Keratinocyte (primary cell): ENCODE results near the gene MYO10. TPM values are rescaled to one million over a fixed set of nuclear protein-coding genes. Genes with fewer than 3 reads are reported as not detected.

Source experiments
- DNase-seq: peaks from one replicate; pipeline ENCODE4 v3.0.0-alpha.2; 2011; ENCODE audit warnings: low read depth, missing footprints, low spot score
- FAIRE-seq: peaks from 2 replicates; lab custom pipeline; 2011; peaks lifted over from hg19 to GRCh38; lab: Jason Lieb, UNC
- H2AFZ ChIP-seq: 2 replicates; pipeline ENCODE4 v1.6.0; 2012; ENCODE audit warnings: low read length, control low read depth, inconsistent platforms; ENCODE audit not compliant: control insufficient read depth
- H3K27ac ChIP-seq: 2 replicates; pipeline ENCODE4 v1.5.1; 2011; ENCODE audit warnings: low read length; ENCODE audit not compliant: control insufficient read depth, insufficient read depth
- H3K27me3 ChIP-seq: 3 replicates; pipeline ENCODE4 v1.6.0; 2011; ENCODE audit warnings: low read length; ENCODE audit not compliant: control insufficient read depth, insufficient read depth; ENCODE audit errors: extremely low read depth
- H3K36me3 ChIP-seq, 2 experiments: 2 replicates in 1 of 2; 3 replicates in 1 of 2; pipeline ENCODE4 v1.5.1; 2011; ENCODE audit warnings: low read length in 2 of 2, mild to moderate bottlenecking in 1 of 2; ENCODE audit not compliant: control insufficient read depth in 2 of 2, insufficient read depth in 2 of 2; ENCODE audit errors: extremely low read depth in 1 of 2
- H3K4me1 ChIP-seq: 3 replicates; pipeline ENCODE4 v1.5.1; 2011; ENCODE audit warnings: low read length; ENCODE audit not compliant: control insufficient read depth, insufficient read depth; ENCODE audit errors: extremely low read depth
- H3K4me2 ChIP-seq: 3 replicates; pipeline ENCODE4 v1.6.0; 2011; ENCODE audit warnings: low read depth, low read length; ENCODE audit not compliant: control insufficient read depth, insufficient read depth; ENCODE audit errors: extremely low read depth
- H3K4me3 ChIP-seq, 3 experiments: fragments of 200-600 bp in 1 of 3; sonication (generic) in 1 of 3; 2 replicates in 2 of 3; 3 replicates in 1 of 3; pipeline ENCODE4 v1.5.1; 2011 to 2016; ENCODE audit warnings: low read length in 3 of 3, mild to moderate bottlenecking in 3 of 3, control low read depth in 2 of 3, inconsistent platforms in 1 of 3, low read depth in 1 of 3, mixed read lengths in 1 of 3, mixed run types in 1 of 3, moderate library complexity in 1 of 3; ENCODE audit not compliant: control insufficient read depth in 2 of 3, insufficient read depth in 2 of 3; ENCODE audit errors: extremely low read depth in 1 of 3
- H3K79me2 ChIP-seq: 2 replicates; pipeline ENCODE4 v1.6.0; 2012; ENCODE audit warnings: low read length; ENCODE audit not compliant: control insufficient read depth, insufficient read depth
- H3K9ac ChIP-seq: 3 replicates; pipeline ENCODE4 v1.6.0; 2011; ENCODE audit warnings: low read length; ENCODE audit not compliant: control insufficient read depth, insufficient read depth; ENCODE audit errors: extremely low read depth
- H3K9me1 ChIP-seq: 3 replicates; pipeline ENCODE4 v1.6.0; 2011; ENCODE audit warnings: low read length; ENCODE audit not compliant: control insufficient read depth, insufficient read depth; ENCODE audit errors: extremely low read depth
- H3K9me3 ChIP-seq: 2 replicates; pipeline ENCODE4 v1.5.1; 2012; ENCODE audit warnings: low read depth, low read length; ENCODE audit not compliant: control insufficient read depth
- H4K20me1 ChIP-seq: 3 replicates; pipeline ENCODE4 v1.6.0; 2011; ENCODE audit warnings: low read length; ENCODE audit not compliant: control insufficient read depth, insufficient read depth; ENCODE audit errors: extremely low read depth
- EZH2 ChIP-seq: IDR thresholded peaks from one replicate; pipeline ENCODE4 v1.6.1; 2012; ENCODE audit warnings: inconsistent platforms, mild to moderate bottlenecking, low read length, moderate library complexity
- dilution Hi-C: fragments of 300-500 bp; cut with MboI; formaldehyde crosslinking; loops from one replicate; pipeline ENCODE4 v1.7.0; 2020; ENCODE audit warnings: low sequenced_read_pairs; ENCODE audit not compliant: extremely low pct_ligation_motif_present
- polyA plus RNA-seq, 5 experiments: library from polyadenylated mRNA; depleted of rRNA in 3 of 5; stranded (reverse) in 3 of 5; stranded (forward) in 1 of 5; unstranded in 1 of 5; fragments of >200 nt; gene quantifications; 1 replicate in 1 of 5; 2 replicates in 3 of 5; 3 replicates in 1 of 5; pipeline versions ENCODE4 v1.2.1 to v1.2.3, GENCODE V29; 2011 to 2012; ENCODE audit warnings: missing spikeins in 2 of 5, low read depth in 1 of 5, low replicate concordance in 1 of 5
- TF ChIP-seq, protein P1 (sequence below), 3 experiments: IDR thresholded peaks in 1 of 3; conservative IDR thresholded peaks in 1 of 3; optimal IDR thresholded peaks in 1 of 3; 2 replicates in 2 of 3; 3 replicates in 1 of 3; pipeline versions ENCODE3 to v1.5.1; 2011; ENCODE audit warnings: low read length in 3 of 3, mild to moderate bottlenecking in 3 of 3, moderate library complexity in 2 of 3, control low read depth in 1 of 3, inconsistent platforms in 1 of 3; ENCODE audit not compliant: insufficient read depth in 2 of 3; ENCODE audit errors: extremely low read depth in 1 of 3

Gene MYO10
- polyA plus RNA-seq, 1 donor (not counting 4 experiments of a cell fraction or from before 2014, with no cell fraction given): 22.0 TPM

- H3K27me3 ChIP-seq: no peaks in the 10 kb centered on the region
- TF ChIP-seq, protein P1, sequence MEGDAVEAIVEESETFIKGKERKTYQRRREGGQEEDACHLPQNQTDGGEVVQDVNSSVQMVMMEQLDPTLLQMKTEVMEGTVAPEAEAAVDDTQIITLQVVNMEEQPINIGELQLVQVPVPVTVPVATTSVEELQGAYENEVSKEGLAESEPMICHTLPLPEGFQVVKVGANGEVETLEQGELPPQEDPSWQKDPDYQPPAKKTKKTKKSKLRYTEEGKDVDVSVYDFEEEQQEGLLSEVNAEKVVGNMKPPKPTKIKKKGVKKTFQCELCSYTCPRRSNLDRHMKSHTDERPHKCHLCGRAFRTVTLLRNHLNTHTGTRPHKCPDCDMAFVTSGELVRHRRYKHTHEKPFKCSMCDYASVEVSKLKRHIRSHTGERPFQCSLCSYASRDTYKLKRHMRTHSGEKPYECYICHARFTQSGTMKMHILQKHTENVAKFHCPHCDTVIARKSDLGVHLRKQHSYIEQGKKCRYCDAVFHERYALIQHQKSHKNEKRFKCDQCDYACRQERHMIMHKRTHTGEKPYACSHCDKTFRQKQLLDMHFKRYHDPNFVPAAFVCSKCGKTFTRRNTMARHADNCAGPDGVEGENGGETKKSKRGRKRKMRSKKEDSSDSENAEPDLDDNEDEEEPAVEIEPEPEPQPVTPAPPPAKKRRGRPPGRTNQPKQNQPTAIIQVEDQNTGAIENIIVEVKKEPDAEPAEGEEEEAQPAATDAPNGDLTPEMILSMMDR (optimal IDR thresholded peaks at IDR 0.05 in 1 of 3, IDR thresholded peaks at IDR 0.05 in 1 of 3, conservative IDR thresholded peaks at IDR 0.05 in 1 of 3; ENCODE audit: extremely low read depth in 1 of 3, insufficient read depth in 2 of 3, low read length in 3 of 3): no peak
- TF ChIP-seq EZH2: no peak
- no peak overlapping the region for H3K27ac ChIP-seq
These were observed 144.0 kb downstream of the MYO10 start for GRCh38 chr5:16791904-16792597.

GRCh38 chr5:16791036-16791705 lies 144.9 kb downstream of the MYO10 start:
- no peak for FAIRE-seq
- Histone ChIP-seq H2AFZ (no peak overlapping the region), H3K9me1 (no peaks in the 10 kb centered on the region), H3K27me3 (no peaks in the 10 kb centered on the region), H3K36me3 (peaks cover 6 to 15% of the 10 kb centered on the region in 2 experiments), H4K20me1 (peaks cover 3% of the 10 kb centered on the region), H3K4me3 (no peak overlapping the region), H3K9ac (no peak overlapping the region), H3K9me3 (no peaks in the 10 kb centered on the region), H3K79me2 (peaks cover 77% of the 10 kb centered on the region), H3K4me2 (no peak overlapping the region), H3K27ac (peak overlapping the region; percentile 10), H3K4me1 (peaks cover 3% of the 10 kb centered on the region)
- DNase-seq: no peak
- dilution Hi-C loops: loop anchor here (10.0 kb wide), 1 partner anchor 404 kb away; no protein-coding TSS in a partner anchor
- TF ChIP-seq, protein P1 (optimal IDR thresholded peaks at IDR 0.05 in 1 of 3, IDR thresholded peaks at IDR 0.05 in 1 of 3, conservative IDR thresholded peaks at IDR 0.05 in 1 of 3; ENCODE audit: extremely low read depth in 1 of 3, insufficient read depth in 2 of 3, low read length in 3 of 3): peak; percentile 39 to 49 (median 44)
- no peak for TF ChIP-seq EZH2

More at GRCh38 chr5:16791904-16792597, 144.0 kb downstream of the MYO10 start:
- H3K36me3 ChIP-seq: peaks cover 6 to 15% of the 10 kb centered on the region in 2 experiments
- H3K9me1 ChIP-seq: no peaks in the 10 kb centered on the region
- H3K4me1 ChIP-seq: peaks cover 10% of the 10 kb centered on the region
- H4K20me1 ChIP-seq: peaks cover 3% of the 10 kb centered on the region
- no peak overlapping the region for H3K4me2 ChIP-seq
- no peak overlapping the region for H3K4me3 ChIP-seq
- no peak overlapping the region for H3K9ac ChIP-seq
- H3K79me2 ChIP-seq: peaks cover 76% of the 10 kb centered on the region
- dilution Hi-C loops: loop anchor here (10.0 kb wide), 1 partner anchor 403 kb away; no protein-coding TSS in a partner anchor
- DNase-seq (no peak), FAIRE-seq (no peak)
- no peaks in the 10 kb centered on the region for H3K9me3 ChIP-seq
- no peak overlapping the region for H2AFZ ChIP-seq
